Gastroesophageal sphincter (tissue), 3 donors: ENCODE data around the gene SUSD2.

ENCODE experiments used
- CTCF ChIP-seq, 4 experiments: fragments of 200-600 bp in 2 of 4; fragments of 450-650 bp in 2 of 4; sonication (generic) in 1 of 4; IDR thresholded peaks; one replicate each; pipeline ENCODE4 v1.5.1; 2017 to 2019; ENCODE audit warnings: antibody characterized with exemption in 4 of 4, mild to moderate bottlenecking in 2 of 4, moderate library complexity in 2 of 4
- POLR2AphosphoS5 ChIP-seq: sonication (generic); formaldehyde crosslinking; IDR thresholded peaks from one replicate; pipeline ENCODE4 v1.6.1; 2017; ENCODE audit warnings: antibody characterized with exemption

GRCh38 chr22:24191381-24191841 lies 10.1 kb downstream of the SUSD2 start:
- TF ChIP-seq CTCF (IDR thresholded peaks at IDR 0.05): no peak
- no peak for TF ChIP-seq POLR2AphosphoS5
